Activated CD4-positive, alpha-beta T cell treated with anti-CD3 and anti-CD28 coated beads, Interleukin-2, Interleukin-4, amounts not matched to agents 100 ng/mL and 50 ng/mL, durations not matched to agents 16 hours and 8 hours (primary cell): ENCODE results near the gene RAC2.

ENCODE experiments used
- DNase-seq: peaks from one replicate; pipeline ENCODE4 v3.0.0-alpha.2; 2020; ENCODE audit warnings: low spot score

RAC2 gene

GRCh38 chr22:37275134-37275533 lies 31.1 kb upstream of the RAC2 start:
- DNase-seq: no peak

GRCh38 chr22:37274380-37274862 lies 30.4 kb upstream of the RAC2 start:
- no peak for DNase-seq

GRCh38 chr22:37273846-37274225 lies 29.8 kb upstream of the RAC2 start:
- DNase-seq: no peak

GRCh38 chr22:37273126-37273845 lies 29.2 kb upstream of the RAC2 start:
- peak; percentile 60 for DNase-seq

- no peak for DNase-seq
Observed at GRCh38 chr22:37270928-37271650, 27.0 kb upstream of the RAC2 start.

GRCh38 chr22:37269936-37270678 lies 26.0 kb upstream of the RAC2 start:
- no peak for DNase-seq

- DNase-seq: no peak
Observed at GRCh38 chr22:37267661-37268413, 23.8 kb upstream of the RAC2 start.

GRCh38 chr22:37267135-37267587 lies 23.1 kb upstream of the RAC2 start:
- peak; percentile 71 for DNase-seq

GRCh38 chr22:37266581-37267134 lies 22.6 kb upstream of the RAC2 start:
- DNase-seq: no peak

- DNase-seq: no peak
Observed at GRCh38 chr22:37263966-37264887, 20.2 kb upstream of the RAC2 start.

- no peak for DNase-seq
Observed at GRCh38 chr22:37262346-37262745, 18.3 kb upstream of the RAC2 start.

GRCh38 chr22:37260901-37261336 lies 16.9 kb upstream of the RAC2 start:
- DNase-seq: peak; percentile 66

GRCh38 chr22:37260155-37260795 lies 16.2 kb upstream of the RAC2 start:
- DNase-seq: no peak

GRCh38 chr22:37259540-37260029 lies 15.5 kb upstream of the RAC2 start:
- no peak for DNase-seq

GRCh38 chr22:37258753-37259401 lies 14.8 kb upstream of the RAC2 start:
- DNase-seq: no peak

- DNase-seq: no peak
Observed at GRCh38 chr22:37258005-37258752, 14.1 kb upstream of the RAC2 start.

- DNase-seq: no peak
Observed at GRCh38 chr22:37256075-37256726, 12.1 kb upstream of the RAC2 start.

GRCh38 chr22:37255558-37256006 lies 11.5 kb upstream of the RAC2 start:
- DNase-seq: no peak
